Glomerular visceral epithelial cell (primary cell): ENCODE data around the gene ACTRT2.

Source experiments
- DNase-seq: peaks from one replicate; pipeline ENCODE4 v3.0.0-alpha.2; 2016; ENCODE audit errors: extremely low spot score

ACTRT2 gene

DNA sequence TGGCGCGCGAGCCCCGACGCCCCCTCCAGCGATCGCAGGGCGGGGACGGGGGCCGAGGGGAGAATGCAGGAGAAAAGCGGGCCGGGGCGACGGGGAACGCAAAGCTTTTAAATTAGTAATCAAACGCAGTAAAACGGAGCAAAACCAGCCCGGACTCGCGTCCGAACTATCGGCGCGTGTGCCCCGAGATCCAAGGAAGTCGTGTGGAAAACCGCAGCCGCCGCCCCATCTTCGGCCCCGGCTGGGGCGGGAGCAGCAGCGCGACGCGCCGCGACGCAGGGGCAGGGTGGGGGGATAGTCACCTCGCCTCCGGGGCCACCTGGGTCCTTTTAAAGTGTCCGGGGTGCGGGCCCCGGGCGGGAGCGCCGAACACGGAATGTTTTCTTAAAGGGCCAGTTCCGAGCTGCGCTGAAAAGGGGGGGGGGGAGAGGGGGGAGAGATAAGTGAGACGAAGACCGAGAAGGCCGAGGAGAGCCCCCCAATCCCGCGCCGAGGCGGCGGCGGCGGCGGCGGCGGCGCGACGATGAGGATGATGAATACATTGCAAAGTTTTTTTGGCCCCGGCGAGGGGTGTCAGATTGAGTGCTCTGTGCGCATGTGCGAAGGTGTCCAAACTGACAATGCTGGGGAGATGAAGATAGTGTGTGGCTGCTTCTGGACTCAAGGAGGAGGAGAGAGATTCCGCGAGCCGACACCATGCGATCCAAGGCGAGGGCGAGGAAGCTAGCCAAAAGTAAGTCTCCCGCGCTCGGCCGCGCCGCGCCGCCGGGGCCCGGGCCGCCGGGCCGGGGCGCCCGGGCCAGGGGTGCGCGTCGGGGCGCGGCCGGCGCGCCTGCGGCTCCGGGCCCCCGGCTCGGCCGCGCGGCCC, 47.5 kb downstream of the ACTRT2 start, which contains the start of gene PRDM16:
Gene PRDM16, plus strand, starts transcription at position 640 of the 868 bp plus-strand sequence. Its CDS starts 57 bp downstream, at position 697.
- DNase-seq: no peak

- peak; percentile 8 for DNase-seq
These were observed 48.4 kb downstream of the ACTRT2 start for GRCh38 chr1:3069491-3070308.

DNA sequence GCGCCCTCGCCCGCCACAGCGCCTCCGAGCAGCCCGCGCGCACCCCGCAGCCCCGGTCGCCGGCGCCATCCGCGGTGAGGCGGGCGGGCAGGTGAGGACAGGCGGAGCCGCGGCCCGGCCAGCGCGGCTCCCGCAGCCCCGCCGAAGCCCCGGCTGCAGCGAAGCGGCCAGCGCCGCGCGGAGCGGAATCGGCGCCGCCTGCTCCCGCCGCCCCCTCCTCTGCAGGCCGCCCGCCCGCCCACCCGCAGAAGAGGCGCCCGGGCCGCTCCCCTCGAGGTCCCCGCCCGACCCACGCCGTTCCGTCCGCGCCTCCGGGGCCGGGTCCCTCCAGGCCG, 49.0 kb downstream of the ACTRT2 start:
- DNase-seq: no peak

DNA sequence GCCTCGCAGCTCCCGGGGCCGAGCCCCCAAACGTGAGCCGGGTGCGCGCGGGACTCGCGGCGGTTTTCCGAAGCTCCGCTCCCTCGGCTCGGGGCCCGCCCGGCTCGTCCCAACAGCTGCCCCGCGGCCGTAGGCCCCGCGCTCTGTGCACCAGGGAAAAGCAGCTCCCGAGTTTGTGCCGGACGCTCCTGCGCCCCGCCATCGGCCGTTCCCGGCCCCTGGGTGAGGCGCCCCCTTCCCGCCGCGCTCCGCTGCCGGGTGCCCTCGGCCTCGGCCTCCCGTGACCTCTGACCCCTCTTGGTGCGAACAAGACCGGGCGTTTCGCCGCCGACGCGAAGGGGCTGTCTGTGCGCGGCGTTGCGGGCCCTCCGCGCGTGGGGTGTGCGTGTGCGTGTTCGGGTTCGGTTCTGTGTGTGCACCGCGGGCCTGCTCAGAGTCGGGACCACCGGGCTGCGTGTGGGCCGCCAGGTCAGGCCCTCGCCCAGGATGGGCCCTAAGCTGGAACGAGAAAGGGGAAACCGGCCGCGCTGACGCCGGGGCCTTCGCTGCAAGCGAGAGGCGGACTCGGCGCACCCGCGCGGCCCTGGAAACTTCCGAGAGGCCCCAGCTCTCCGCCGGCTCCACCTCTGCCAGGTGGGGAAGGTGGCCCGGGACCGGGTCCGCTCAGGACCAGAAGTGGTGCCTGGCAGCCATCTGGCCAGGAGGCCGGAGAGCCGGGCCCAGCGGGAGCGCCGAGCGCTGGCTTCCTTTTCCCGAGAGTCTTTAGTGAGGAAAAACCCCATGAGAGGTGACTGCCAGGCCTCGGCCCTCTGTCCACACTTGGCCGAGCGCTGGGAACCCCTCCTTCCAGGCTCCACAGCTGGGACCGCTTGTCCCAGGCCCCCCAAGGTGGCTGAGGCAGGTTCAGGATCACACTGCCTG, 49.6 kb downstream of the ACTRT2 start:
- DNase-seq: no peak

DNA sequence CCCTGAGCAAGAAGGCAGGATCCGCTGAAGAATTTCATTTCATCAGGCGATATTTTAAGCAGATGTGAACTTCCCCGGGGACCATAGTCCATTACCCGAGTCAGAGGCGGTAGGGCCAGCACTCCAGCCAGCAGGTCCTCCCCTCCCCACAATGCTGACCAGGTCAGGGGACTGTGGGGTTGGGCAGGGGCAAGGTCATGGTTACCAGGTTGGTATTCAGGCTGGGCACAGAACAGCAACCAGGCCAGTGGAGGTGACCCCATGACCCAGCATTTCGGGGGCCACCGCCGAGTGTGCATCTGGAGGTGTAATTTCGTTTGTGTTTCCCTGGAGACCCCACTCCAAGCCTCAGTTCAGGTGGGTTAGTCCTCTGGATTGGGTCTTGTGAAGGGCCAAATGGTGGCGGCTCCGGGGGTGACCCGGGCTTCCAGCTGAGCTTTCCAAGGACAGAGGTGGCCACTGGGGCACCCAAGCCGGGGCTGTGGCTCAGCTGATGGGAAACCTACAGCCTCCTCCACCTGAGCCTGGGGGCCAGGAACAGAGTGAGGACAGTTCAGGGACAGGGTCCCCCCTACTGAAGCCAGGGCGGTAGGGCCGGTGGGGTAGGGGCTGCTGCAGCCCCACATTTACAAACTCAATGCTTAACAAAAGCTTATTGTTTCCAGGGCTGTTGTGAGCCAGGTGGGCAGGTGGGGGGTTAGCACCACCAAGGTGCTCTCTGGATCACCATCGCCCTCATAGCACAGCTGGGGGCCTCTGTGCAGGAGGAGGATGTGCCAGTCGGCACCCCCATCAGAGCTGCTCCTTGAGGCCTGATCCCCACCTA, 50.5 kb downstream of the ACTRT2 start:
- DNase-seq: no peak
